CD8-positive, alpha-beta memory T cell (primary cell): Measurements from ENCODE around the gene VMP1. TPM values are rescaled to one million over a fixed set of nuclear protein-coding genes. Genes with fewer than 3 reads are reported as not detected.
A peak's percentile ranks its signal among the peaks of the same experiment; 100 is the strongest.

Experiments used
- CTCF ChIA-PET: fragments of 350-600 bp; sonication (Branson Sonifier 250); formaldehyde crosslinking; loops from one replicate; lab custom pipeline; 2021; ENCODE audit warnings: antibody characterized with exemption; lab: Charles Lee
- POLR2A ChIA-PET: fragments of 350-600 bp; sonication (Branson Sonifier 250); formaldehyde crosslinking; loops from one replicate; lab custom pipeline; 2021; ENCODE audit warnings: antibody characterized with exemption; lab: Charles Lee
- DNase-seq, 5 donors: peaks; one replicate each; pipeline versions ENCODE4 v3.0.0 to v3.0.0-alpha.2; 2020 to 2022; ENCODE audit warnings: mixed read lengths in 1 of 5
- H3K27ac ChIP-seq: one replicate; pipeline ENCODE4 v1.7.0; 2013; ENCODE audit warnings: low read depth, mild to moderate bottlenecking, low read length, moderate library complexity
- H3K27me3 ChIP-seq: 2 replicates; pipeline ENCODE4 v1.7.0; 2013; ENCODE audit warnings: low read length, mild to moderate bottlenecking; ENCODE audit not compliant: insufficient read depth, poor library complexity, severe bottlenecking
- H3K36me3 ChIP-seq: 2 replicates; pipeline ENCODE4 v1.7.0; 2013; ENCODE audit warnings: mild to moderate bottlenecking, low read length, moderate library complexity; ENCODE audit not compliant: insufficient read depth
- H3K4me1 ChIP-seq: 2 replicates; pipeline ENCODE4 v1.7.0; 2013; ENCODE audit warnings: mild to moderate bottlenecking, low read length, moderate library complexity; ENCODE audit not compliant: insufficient read depth
- H3K4me3 ChIP-seq: 2 replicates; pipeline ENCODE4 v1.7.0; 2013; ENCODE audit warnings: mild to moderate bottlenecking, low read length
- H3K9me3 ChIP-seq: 2 replicates; pipeline ENCODE4 v1.7.0; 2013; ENCODE audit warnings: mild to moderate bottlenecking, low read length
- H3K27ac Mint-ChIP-seq, 8 donors: one replicate each; pipeline ENCODE4 v1.8.0; 2020 to 2021; ENCODE audit warnings: mixed read lengths in 8 of 8, mild to moderate bottlenecking in 6 of 8, inconsistent platforms in 3 of 8, moderate library complexity in 3 of 8
- H3K27me3 Mint-ChIP-seq, 2 donors: one replicate each; pipeline ENCODE4 v1.8.0; 2020 to 2021; ENCODE audit warnings: mixed read lengths in 2 of 2, mild to moderate bottlenecking in 1 of 2, moderate library complexity in 1 of 2
- H3K36me3 Mint-ChIP-seq, 3 donors: one replicate each; pipeline ENCODE4 v1.8.0; 2020 to 2021; ENCODE audit warnings: mixed read lengths in 3 of 3, inconsistent platforms in 1 of 3, mild to moderate bottlenecking in 1 of 3
- H3K4me1 Mint-ChIP-seq, 3 donors: one replicate each; pipeline ENCODE4 v1.8.0; 2020 to 2021; ENCODE audit warnings: mixed read lengths in 3 of 3, inconsistent platforms in 1 of 3, mild to moderate bottlenecking in 1 of 3
- H3K4me3 Mint-ChIP-seq, 7 donors: one replicate each; pipeline ENCODE4 v1.8.0; 2020 to 2021; ENCODE audit warnings: mixed read lengths in 7 of 7, mild to moderate bottlenecking in 6 of 7, moderate library complexity in 4 of 7, inconsistent platforms in 2 of 7
- H3K9me3 Mint-ChIP-seq, 5 donors: one replicate each; pipeline ENCODE4 v1.8.0; 2020 to 2022; ENCODE audit warnings: mixed read lengths in 5 of 5, mild to moderate bottlenecking in 3 of 5, moderate library complexity in 2 of 5, inconsistent platforms in 1 of 5
- polyA plus RNA-seq: library from polyadenylated mRNA; unstranded; fragments of 300-500 nt; fragmentation: Illumina TruSeq; gene quantifications from one replicate; pipeline ENCODE4 v1.2.3, GENCODE V29; 2021
- total RNA-seq, 2 experiments: library from RNA; stranded (reverse); gene quantifications; one replicate each; pipeline ENCODE4 v1.2.3, GENCODE V29; 2021

The VMP1 gene
- total and polyA plus RNA-seq, 3 experiments from 2014 or later = 57.0 to 151 (median 150) TPM

DNA sequence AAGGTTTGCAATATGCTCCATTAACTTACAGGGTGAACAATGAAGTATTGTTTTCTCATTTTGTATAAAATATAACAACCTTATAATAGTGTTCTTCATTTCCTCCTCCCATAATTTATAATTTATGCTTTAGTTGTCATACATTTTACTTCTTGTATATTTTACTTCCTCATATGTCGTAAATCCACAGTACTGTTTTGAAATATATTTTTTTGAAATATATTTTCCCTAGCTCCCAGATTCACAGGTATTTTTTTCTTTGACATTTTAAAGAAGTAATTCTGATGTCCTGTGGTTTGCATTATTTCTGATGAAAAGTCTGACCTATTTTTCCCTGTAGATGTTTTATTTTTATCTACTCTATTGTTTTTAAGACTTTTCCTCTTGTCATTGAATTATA lies 52.7 kb downstream of the VMP1 start:
- Histone ChIP-seq H3K27ac (no peak overlapping the region), H3K27me3 (no peaks in the 10 kb centered on the region), H3K36me3 (peaks cover 2% of the 10 kb centered on the region), H3K4me1 (peaks cover 3% of the 10 kb centered on the region), H3K4me3 (no peak overlapping the region), H3K9me3 (no peaks in the 10 kb centered on the region)
- peaks cover 9 to 40% (median 13%) of the 10 kb centered on the region in 3 donors for H3K36me3 Mint-ChIP-seq
- no peak overlapping the region for H3K4me3 Mint-ChIP-seq
- CTCF ChIA-PET = interaction anchor here (0.7 to 1.4 kb wide), 2 partner anchors 12 to 79 kb away, joined by 3 to 5 read pairs; no protein-coding TSS in a partner anchor
- H3K27ac Mint-ChIP-seq = no peak overlapping the region
- no peaks in the 10 kb centered on the region for H3K27me3 Mint-ChIP-seq
- POLR2A ChIA-PET = no interaction called here
- DNase-seq = no peak
- H3K9me3 Mint-ChIP-seq = peaks cover 0 to 7% (median 0%) of the 10 kb centered on the region in 5 donors
- H3K4me1 Mint-ChIP-seq = peaks cover 9 to 24% (median 15%) of the 10 kb centered on the region in 3 donors

DNA sequence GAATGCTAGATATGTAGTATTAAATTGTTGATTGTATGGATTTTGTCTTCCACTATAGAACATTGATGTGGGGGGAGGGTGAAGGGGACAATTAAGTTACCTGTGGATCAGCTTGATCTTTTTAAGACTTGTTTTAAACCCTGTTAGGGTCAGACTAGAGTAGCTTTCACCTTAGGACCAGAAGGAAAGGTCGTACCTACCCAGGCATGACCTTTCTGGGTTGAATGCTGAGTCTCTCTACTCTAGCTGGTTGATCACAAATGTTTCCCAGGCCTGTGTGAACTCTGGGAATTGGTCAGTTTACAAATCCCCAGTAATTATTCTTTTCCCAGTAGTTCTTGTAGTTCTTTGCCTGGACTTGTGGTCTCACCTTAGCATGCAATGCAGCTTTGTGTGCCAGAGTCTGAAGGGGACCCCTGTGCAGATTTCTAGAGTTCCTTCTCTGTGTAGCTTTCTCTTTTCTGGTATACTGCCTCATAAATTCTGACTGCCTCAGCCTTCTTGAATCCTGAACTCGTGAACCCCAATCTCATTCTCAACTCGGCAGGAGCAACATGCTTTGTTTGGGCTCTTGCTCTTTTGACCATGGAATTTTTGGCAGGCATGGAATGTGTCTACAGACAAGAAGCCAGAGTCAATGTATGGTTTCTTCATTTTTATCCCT lies 54.1 kb downstream of the VMP1 start:
- Mint-ChIP-seq H3K9me3 (peaks cover 0 to 7% (median 0%) of the 10 kb centered on the region in 5 donors), H3K27ac (peak overlapping the region in 2 of 8 donors; percentile 49 to 75), H3K4me3 (peak overlapping the region in 2 of 7 donors; percentile 14 to 29), H3K4me1 (peaks cover 9 to 20% (median 12%) of the 10 kb centered on the region in 3 donors), H3K36me3 (peaks cover 9 to 40% (median 9%) of the 10 kb centered on the region in 3 donors), H3K27me3 (no peaks in the 10 kb centered on the region)
- no peaks in the 10 kb centered on the region for H3K9me3 ChIP-seq
- H3K4me3 ChIP-seq = no peak overlapping the region
- CTCF ChIA-PET = no interaction called here
- POLR2A ChIA-PET = interaction anchor here (0.5 kb wide), 1 partner anchor 102 kb away, joined by 3 read pairs; no protein-coding TSS in a partner anchor
- H3K4me1 ChIP-seq = peaks cover 3% of the 10 kb centered on the region
- no peak overlapping the region for H3K27ac ChIP-seq
- no peak for DNase-seq
- no peaks in the 10 kb centered on the region for H3K27me3 ChIP-seq
- peaks cover 4% of the 10 kb centered on the region for H3K36me3 ChIP-seq

DNA sequence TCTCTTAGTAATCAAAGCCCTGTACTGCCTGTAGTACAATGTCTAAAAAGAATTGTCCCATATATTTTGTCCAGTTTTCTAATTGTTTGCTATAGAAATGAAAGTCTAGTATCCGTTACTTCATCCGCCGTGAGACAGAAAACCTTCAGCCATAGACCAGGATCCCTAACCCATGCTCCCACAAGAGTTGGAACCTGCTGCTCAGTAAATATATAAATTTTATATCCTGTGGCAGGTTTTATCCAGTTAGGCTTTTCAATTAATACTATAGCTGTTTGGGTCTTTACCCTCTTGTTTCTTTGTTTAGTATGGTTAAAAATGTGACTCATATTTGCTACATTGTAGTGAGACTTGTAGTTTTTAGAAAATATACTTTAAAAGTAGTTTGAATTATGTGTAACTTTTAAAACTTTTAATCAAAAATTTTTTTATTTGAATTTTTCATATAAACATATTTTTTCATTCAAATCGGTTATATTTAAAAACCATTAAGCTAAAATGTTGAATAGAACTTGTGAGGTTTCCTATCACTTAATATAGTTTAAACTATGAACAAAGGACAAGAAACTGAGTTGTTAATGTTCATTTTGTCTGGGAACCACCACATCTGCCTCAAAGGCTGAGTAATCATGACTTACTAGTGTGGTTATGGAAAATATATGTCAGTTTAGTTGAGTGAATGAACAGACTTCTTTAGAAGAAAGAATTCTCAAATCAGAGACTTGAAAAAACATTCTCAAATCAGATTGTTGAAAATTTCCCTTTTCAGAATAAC lies 54.8 kb downstream of the VMP1 start:
- no peaks in the 10 kb centered on the region for H3K9me3 ChIP-seq
- Mint-ChIP-seq H3K9me3 (peaks cover 0 to 7% (median 0%) of the 10 kb centered on the region in 5 donors), H3K4me1 (peaks cover 9 to 19% (median 12%) of the 10 kb centered on the region in 3 donors), H3K36me3 (peaks cover 8 to 44% (median 9%) of the 10 kb centered on the region in 3 donors), H3K4me3 (no peak overlapping the region), H3K27me3 (no peaks in the 10 kb centered on the region), H3K27ac (no peak overlapping the region)
- H3K36me3 ChIP-seq = peaks cover 4% of the 10 kb centered on the region
- peaks cover 3% of the 10 kb centered on the region for H3K4me1 ChIP-seq
- POLR2A ChIA-PET = no interaction called here
- no peaks in the 10 kb centered on the region for H3K27me3 ChIP-seq
- H3K4me3 ChIP-seq = no peak overlapping the region
- CTCF ChIA-PET = no interaction called here
- no peak overlapping the region for H3K27ac ChIP-seq
- no peak for DNase-seq

DNA sequence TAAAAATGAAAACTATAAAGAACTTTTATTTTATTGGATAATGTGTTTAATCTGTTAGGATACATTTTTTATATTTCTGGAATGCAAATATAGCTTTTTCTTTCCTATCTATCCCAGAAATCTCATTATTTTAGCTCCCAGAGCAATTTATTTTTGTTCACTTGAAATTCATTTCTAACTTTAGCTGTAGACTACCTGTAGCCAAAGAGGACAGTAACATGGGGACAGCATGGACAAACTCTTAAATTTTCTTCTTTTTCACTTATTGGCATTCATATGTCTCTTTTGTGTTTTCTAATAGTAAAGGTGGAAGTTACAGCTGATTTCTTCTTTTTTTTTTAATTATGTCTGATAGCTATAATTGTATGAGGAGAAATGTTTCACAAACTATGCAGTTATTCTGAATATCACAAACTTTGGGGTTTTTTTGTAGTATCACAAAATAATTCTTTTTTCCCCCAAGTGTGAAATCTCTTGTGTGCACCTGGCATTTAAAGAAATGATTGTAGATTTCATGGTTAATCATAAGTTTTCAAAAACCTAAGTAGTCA lies 55.4 kb downstream of the VMP1 start:
- Mint-ChIP-seq H3K27me3 (no peaks in the 10 kb centered on the region), H3K36me3 (peaks cover 8 to 41% (median 9%) of the 10 kb centered on the region in 3 donors), H3K27ac (no peak overlapping the region), H3K4me3 (no peak overlapping the region), H3K4me1 (peaks cover 9 to 19% (median 12%) of the 10 kb centered on the region in 3 donors), H3K9me3 (peaks cover 0 to 7% (median 0%) of the 10 kb centered on the region in 5 donors)
- Histone ChIP-seq H3K27ac (no peak overlapping the region), H3K4me3 (no peak overlapping the region), H3K27me3 (no peaks in the 10 kb centered on the region), H3K9me3 (no peaks in the 10 kb centered on the region), H3K4me1 (peaks cover 3% of the 10 kb centered on the region), H3K36me3 (peaks cover 4% of the 10 kb centered on the region)
- ChIA-PET CTCF (no interaction called here), POLR2A (no interaction called here)
- no peak for DNase-seq

DNA sequence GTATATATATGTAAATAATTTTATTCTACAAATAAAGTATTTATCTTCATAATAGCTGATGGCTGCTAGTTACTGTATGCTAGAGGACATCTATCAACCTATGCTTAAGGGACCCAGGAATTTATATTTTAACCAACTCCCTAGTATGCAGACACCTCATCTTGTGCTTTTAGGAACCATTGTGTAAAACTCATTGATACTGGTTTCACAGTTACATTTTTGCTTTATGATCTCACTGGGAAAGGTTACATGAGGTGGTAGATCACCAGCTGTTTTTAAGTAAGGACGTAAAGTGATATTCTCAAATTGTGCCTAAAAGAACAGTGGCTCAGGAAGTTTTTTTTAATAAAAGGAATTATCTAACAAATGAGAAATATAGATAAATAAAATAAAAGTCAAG lies 56.4 kb downstream of the VMP1 start:
- H3K36me3 Mint-ChIP-seq = peaks cover 4 to 45% (median 9%) of the 10 kb centered on the region in 3 donors
- Histone ChIP-seq H3K9me3 (no peaks in the 10 kb centered on the region), H3K36me3 (peaks cover 4% of the 10 kb centered on the region), H3K27me3 (no peaks in the 10 kb centered on the region), H3K27ac (no peak overlapping the region), H3K4me1 (peaks cover 3% of the 10 kb centered on the region), H3K4me3 (no peak overlapping the region)
- H3K4me3 Mint-ChIP-seq = no peak overlapping the region
- H3K4me1 Mint-ChIP-seq = peaks cover 9 to 19% (median 12%) of the 10 kb centered on the region in 3 donors
- POLR2A ChIA-PET = no interaction called here
- DNase-seq = no peak
- no peak overlapping the region for H3K27ac Mint-ChIP-seq
- H3K9me3 Mint-ChIP-seq = peaks cover 0 to 7% (median 0%) of the 10 kb centered on the region in 5 donors
- H3K27me3 Mint-ChIP-seq = no peaks in the 10 kb centered on the region
- CTCF ChIA-PET = interaction anchor here (1.5 kb wide), 1 partner anchor 10 kb away, joined by 7 read pairs; no protein-coding TSS in a partner anchor

DNA sequence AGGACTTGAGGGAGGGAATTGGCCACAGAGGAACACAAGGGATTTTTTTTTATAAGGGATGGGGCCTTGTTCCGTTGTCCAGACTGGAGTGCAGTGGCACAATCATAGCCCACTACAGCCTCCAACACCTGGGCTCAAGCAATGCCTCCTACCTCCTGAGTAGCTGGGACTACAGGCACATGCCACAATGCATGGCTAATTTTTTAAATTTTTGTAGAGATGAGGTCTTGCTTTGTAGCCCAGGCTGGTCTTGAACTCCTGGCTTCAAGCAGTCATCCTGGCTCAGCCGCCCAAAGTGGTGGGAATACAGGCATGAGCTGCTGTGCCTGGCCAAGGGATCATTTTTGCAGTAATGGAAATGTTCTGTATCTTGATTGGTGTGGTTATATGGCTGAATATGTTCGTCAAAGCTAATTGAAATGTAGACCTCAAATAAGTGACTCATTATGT lies 56.9 kb downstream of the VMP1 start:
- ChIA-PET CTCF (interaction anchor here (1.5 kb wide), 1 partner anchor 10 kb away, joined by 7 read pairs; no protein-coding TSS in a partner anchor), POLR2A (no interaction called here)
- Histone ChIP-seq H3K27ac (no peak overlapping the region), H3K36me3 (peaks cover 4% of the 10 kb centered on the region), H3K9me3 (no peaks in the 10 kb centered on the region), H3K27me3 (no peaks in the 10 kb centered on the region), H3K4me1 (peaks cover 3% of the 10 kb centered on the region), H3K4me3 (no peak overlapping the region)
- Mint-ChIP-seq H3K27ac (no peak overlapping the region), H3K4me1 (peaks cover 8 to 19% (median 12%) of the 10 kb centered on the region in 3 donors), H3K36me3 (peaks cover 4 to 45% (median 7%) of the 10 kb centered on the region in 3 donors), H3K4me3 (no peak overlapping the region), H3K27me3 (no peaks in the 10 kb centered on the region), H3K9me3 (peaks cover 0 to 6% (median 0%) of the 10 kb centered on the region in 5 donors)
- no peak for DNase-seq

DNA sequence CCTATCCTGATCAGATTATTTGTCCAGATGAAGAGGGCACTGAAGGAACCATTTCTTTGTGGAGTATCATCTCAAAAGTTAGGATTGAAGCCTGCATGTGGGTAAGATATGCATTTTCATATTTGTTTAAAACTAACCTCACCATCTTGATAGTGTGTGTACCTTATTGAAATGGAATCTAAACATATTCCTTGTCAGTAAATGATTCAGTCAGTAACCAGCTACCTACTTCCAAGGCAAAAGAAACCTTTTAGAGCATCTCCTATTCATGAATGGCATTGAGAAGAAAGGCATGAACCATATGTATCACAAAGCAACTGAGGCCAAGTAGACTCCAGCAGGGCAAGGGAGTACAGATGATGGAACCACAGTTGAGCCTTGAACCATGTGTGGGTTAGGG lies 57.6 kb downstream of the VMP1 start:
- Mint-ChIP-seq H3K4me1 (peaks cover 6 to 19% (median 12%) of the 10 kb centered on the region in 3 donors), H3K9me3 (no peaks in the 10 kb centered on the region), H3K27me3 (no peaks in the 10 kb centered on the region), H3K36me3 (peaks cover 0 to 44% (median 2%) of the 10 kb centered on the region in 3 donors), H3K27ac (peak overlapping the region in 1 of 8 donors; percentile 36), H3K4me3 (no peak overlapping the region)
- Histone ChIP-seq H3K27ac (no peak overlapping the region), H3K9me3 (no peaks in the 10 kb centered on the region), H3K4me1 (peaks cover 3% of the 10 kb centered on the region), H3K36me3 (peaks cover 4% of the 10 kb centered on the region), H3K4me3 (no peak overlapping the region), H3K27me3 (no peaks in the 10 kb centered on the region)
- ChIA-PET POLR2A (no interaction called here), CTCF (interaction anchor here (0.6 to 1.5 kb wide), 2 partner anchors 8 to 11 kb away, joined by 3 to 7 read pairs; no protein-coding TSS in a partner anchor)
- DNase-seq = no peak
